Right cardiac atrium (tissue), 5 donors: Measurements from ENCODE around the gene HSPG2. TPM values are rescaled to one million over a fixed set of nuclear protein-coding genes. Genes with fewer than 3 reads are reported as not detected.

Experiments
- ATAC-seq, 2 donors: fragments of 200-7000 bp; cut with Tn5 transposase; one replicate each; pipeline versions ENCODE4 v1.8.0 to v1.9.1; 2020; ENCODE audit warnings: moderate library complexity in 2 of 2, mild to moderate bottlenecking in 1 of 2
- DNase-seq, 3 donors: peaks; one replicate each; pipeline ENCODE4 v3.0.0-alpha.2; 2020
- H3K27ac ChIP-seq: one replicate; pipeline ENCODE4 v1.5.1; 2013; ENCODE audit warnings: mild to moderate bottlenecking, low read length, control low read depth, moderate library complexity
- H3K27me3 ChIP-seq: one replicate; pipeline ENCODE4 v1.6.1; 2013; ENCODE audit not compliant: control insufficient read depth, insufficient read depth
- H3K4me1 ChIP-seq: one replicate; pipeline ENCODE4 v1.6.1; 2013; ENCODE audit warnings: low read length; ENCODE audit not compliant: control insufficient read depth, insufficient read depth
- H3K4me3 ChIP-seq: one replicate; pipeline ENCODE4 v1.5.1; 2013; ENCODE audit warnings: low read length, control low read depth
- H3K9me3 ChIP-seq: one replicate; pipeline ENCODE4 v1.6.1; 2013; ENCODE audit warnings: low read length; ENCODE audit not compliant: control insufficient read depth
- WGBS: extraction: QIAGEN DNeasy Blood & Tissue Kit; methylation state at CpG from one replicate; pipeline ENCODE4 v1.1.7; 2013; 5-methylcytosine and 5-hydroxymethylcytosine counted together
- intact Hi-C, 4 donors: fragments of 100-400 bp; cut with DNase I; formaldehyde crosslinking; loops; one replicate each; pipeline versions ENCODE4 v1.11.0 to v1.14.0; 2022 to 2023
- polyA plus RNA-seq: library from polyadenylated mRNA; stranded (reverse); fragments of 200-250 nt; gene quantifications from one replicate; pipeline ENCODE4 v1.2.3, GENCODE V29; 2013
- total RNA-seq, 4 donors: library from RNA; stranded (reverse); fragmentation: NEBNext Ultra II Directional; extraction: Animal tissue kit (Norgen Biotek cat#: 25700); gene quantifications; one replicate each; pipeline ENCODE4 v1.2.1, GENCODE V29; 2021
- donor health status: healthy with polysubstance abuse.
- donor health status: DM: no; HTN: yes; CAD: no.
- donor health status: DM: no; HTN: no; CAD: no.
- donor health status: DM: no; HTN: yes; CAD: no; lungs with severe emphysema.
- donor health status: DM: yes; HTN: yes; CAD: no.

Gene HSPG2
- total and polyA plus RNA-seq, 5 donors = 257 to 659 (median 459) TPM

DNA sequence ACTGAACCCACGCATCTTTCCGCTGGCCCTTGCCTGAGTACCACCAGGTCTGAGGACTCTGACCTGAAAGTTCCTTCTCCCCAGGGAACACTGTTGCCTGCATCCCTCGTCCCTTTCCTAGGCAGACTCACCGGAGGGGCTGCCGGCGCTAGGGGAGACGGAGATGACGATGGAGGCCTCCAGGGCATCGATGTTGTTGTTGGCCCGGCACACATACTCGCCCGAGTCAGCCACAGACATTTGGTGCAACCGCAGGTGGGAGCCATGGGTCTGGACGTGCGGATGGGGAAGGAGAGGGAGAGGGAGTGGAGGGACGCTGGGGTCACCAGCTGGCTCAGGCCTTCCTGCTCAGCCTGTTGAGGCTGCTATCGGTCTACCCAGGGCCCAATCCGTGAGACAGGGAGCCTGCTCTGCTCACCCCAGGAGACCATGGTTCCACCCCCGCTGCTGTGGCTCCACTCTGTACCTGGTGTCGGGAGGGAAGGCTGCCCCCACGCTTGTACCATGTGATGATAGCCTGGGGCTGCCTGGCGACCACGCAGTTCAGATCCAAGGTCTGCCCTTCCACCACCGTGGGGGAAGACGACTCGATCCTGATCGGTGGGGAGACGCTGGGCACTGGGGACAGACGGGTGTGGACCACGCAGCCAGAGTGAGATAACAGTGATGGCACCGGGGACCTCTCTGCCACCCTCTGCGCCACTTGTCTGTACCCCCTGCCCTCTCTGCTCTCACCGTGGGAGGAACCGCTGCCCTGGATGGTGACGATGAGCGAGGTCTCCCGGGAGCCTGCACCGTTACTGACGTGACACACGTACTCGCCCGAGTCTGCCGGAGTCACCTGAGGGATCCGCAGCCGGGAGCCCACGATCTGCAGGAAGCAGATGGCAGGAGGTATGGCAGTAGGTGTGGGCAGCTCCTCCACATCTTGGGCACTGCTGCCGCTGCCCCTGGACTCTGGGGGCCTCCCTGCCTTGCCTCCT lies 89.6 kb downstream of the HSPG2 start:
- H3K4me3 ChIP-seq = no peak overlapping the region
- H3K27ac ChIP-seq = no peak overlapping the region
- 83% methylated on average over 47 of the region's 47 CpGs for WGBS
- ATAC-seq (peak in 1 of 2 donors; percentile 1), DNase-seq (peak in 1 of 3 donors; percentile 44)
- intact Hi-C loops = no loop called here
- no peaks in the 10 kb centered on the region for H3K27me3 ChIP-seq
- H3K9me3 ChIP-seq = no peaks in the 10 kb centered on the region
- H3K4me1 ChIP-seq = no peaks in the 10 kb centered on the region

DNA sequence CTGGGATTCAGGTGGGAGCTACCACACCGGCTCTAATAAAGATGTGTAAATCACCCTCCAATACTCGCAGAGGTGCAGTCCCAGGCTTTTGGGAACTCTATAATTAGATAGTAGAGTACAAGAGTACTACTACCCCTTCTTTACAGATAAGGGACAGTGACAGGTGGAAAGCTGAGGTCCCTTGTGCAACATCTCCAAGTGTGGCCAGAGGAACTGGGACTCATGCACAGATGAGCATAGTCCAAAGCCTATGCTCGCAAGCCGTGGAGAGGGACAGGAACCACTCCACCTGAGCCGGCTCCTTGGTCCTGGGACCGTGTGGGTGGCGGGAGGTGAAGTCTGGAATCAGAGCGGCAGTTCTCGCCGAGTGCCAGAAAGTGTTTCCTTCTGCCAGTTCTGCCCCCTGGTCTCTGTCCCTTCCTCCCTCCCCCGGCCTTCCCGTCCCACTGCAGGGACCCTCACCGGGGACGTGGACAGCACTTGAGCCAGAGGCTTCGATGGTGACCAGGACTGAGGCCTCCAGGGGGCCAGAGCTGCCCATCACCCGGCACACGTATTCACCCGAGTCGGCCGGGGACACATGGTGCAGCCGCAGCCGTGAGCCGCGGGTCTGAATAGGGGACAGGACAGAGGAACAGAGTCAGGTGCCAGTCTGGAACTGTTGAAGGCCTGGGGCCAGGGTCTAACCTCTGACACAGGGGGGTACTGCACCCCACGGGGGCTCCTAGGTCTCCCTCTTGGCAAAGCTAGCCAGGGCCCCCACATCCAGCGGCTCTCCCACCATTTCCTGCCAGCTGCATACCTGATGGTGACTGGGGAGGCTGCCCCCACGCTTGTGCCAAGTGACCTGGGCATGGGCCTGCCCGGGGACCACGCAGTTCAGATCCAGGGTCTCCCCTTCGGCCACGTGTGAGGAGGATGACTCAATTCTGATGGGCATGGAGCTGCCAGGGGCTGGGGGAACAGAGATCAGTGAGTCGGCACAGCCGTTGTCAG lies 91.2 kb downstream of the HSPG2 start:
- Histone ChIP-seq H3K27ac (no peak overlapping the region), H3K4me1 (no peaks in the 10 kb centered on the region), H3K9me3 (no peaks in the 10 kb centered on the region), H3K4me3 (no peak overlapping the region), H3K27me3 (no peaks in the 10 kb centered on the region)
- DNase-seq (peak in 1 of 3 donors; percentile 58), ATAC-seq (peak in 1 of 2 donors; percentile 1)
- 88% methylated on average over 33 of the region's 33 CpGs for WGBS
- intact Hi-C loops = no loop called here

DNA sequence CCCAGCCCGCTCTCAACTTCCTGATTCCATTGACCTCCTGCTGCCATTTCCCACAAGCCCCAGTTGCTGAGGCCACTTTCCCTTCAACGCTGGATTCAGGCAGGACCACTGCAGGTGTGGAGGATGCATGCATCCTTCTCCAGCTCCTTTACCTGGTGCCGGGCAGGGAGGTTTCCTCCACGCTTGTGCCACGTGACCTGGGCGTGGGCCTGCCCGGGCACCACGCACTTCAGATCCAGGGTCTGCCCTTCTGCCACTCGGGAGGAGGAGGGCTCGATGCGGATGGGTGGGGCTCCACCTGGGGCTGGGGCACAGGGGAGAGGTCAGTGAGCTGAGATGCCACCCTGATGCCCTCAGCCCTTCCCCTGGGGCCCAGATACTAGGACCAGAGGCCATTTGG lies 93.1 kb downstream of the HSPG2 start:
- DNase-seq (peak in 1 of 3 donors; percentile 49), ATAC-seq (no peak)
- 87% methylated on average over 11 of the region's 11 CpGs for WGBS
- no peak overlapping the region for H3K27ac ChIP-seq
- no peaks in the 10 kb centered on the region for H3K27me3 ChIP-seq
- intact Hi-C loops = no loop called here
- no peaks in the 10 kb centered on the region for H3K9me3 ChIP-seq
- no peak overlapping the region for H3K4me3 ChIP-seq
- no peaks in the 10 kb centered on the region for H3K4me1 ChIP-seq

DNA sequence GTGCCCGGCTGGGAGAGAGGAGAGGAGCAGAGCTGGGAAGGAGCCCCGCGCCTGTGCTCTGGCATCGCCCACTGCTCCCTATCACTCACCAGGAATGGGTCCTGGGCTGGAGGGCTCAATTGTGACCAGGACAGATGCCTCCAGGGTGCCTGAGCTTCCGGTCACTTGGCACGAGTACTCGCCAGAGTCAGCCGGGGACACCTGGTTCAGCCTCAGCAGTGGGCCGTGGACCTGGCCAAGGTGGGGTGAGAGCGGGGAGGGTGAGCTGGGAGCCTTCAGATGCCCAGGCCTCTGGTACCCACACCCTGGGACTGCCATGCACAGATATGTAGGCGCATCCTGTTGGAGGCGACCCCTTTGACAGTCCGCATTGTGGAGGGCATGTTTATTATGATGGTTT lies 93.9 kb downstream of the HSPG2 start:
- DNase-seq (peak in 1 of 3 donors; percentile 54), ATAC-seq (no peak)
- H3K9me3 ChIP-seq = no peaks in the 10 kb centered on the region
- no peaks in the 10 kb centered on the region for H3K27me3 ChIP-seq
- no peak overlapping the region for H3K27ac ChIP-seq
- 92% methylated on average over 13 of the region's 13 CpGs for WGBS
- no peak overlapping the region for H3K4me3 ChIP-seq
- intact Hi-C loops = no loop called here
- H3K4me1 ChIP-seq = no peaks in the 10 kb centered on the region

DNA sequence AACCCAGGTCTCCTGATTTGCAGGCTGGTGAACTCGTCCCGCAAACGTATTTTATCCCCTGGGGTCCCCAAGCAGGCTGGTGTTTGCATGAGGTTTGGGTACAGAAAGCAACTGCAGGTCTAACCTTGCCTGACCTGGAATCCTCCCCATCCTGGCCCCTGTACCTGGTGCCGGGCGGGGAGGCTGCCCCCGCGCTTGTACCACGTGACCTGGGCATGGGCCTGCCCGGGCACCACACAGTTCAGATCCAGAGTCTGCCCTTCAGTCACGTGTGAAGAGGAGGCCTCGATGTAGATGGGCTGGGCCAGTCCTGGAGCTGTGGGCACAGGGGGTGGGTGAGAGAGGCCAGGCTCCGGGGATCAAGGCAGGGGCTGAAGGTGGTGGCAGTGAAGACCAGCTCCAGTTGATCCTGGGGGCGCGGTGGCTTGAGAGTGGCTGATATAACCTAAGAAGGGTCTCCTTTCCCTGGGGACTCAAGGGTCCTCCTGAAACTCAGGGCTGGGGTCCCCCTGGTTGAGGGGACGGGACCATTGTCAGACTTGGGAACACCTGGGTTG lies 94.4 kb downstream of the HSPG2 start:
- no peaks in the 10 kb centered on the region for H3K9me3 ChIP-seq
- H3K4me3 ChIP-seq = no peak overlapping the region
- H3K27ac ChIP-seq = no peak overlapping the region
- no peaks in the 10 kb centered on the region for H3K27me3 ChIP-seq
- ATAC-seq = no peak
- 91% methylated on average over 15 of the region's 15 CpGs for WGBS
- intact Hi-C loops = no loop called here
- no peaks in the 10 kb centered on the region for H3K4me1 ChIP-seq
- peak in 1 of 3 donors; percentile 48 for DNase-seq

DNA sequence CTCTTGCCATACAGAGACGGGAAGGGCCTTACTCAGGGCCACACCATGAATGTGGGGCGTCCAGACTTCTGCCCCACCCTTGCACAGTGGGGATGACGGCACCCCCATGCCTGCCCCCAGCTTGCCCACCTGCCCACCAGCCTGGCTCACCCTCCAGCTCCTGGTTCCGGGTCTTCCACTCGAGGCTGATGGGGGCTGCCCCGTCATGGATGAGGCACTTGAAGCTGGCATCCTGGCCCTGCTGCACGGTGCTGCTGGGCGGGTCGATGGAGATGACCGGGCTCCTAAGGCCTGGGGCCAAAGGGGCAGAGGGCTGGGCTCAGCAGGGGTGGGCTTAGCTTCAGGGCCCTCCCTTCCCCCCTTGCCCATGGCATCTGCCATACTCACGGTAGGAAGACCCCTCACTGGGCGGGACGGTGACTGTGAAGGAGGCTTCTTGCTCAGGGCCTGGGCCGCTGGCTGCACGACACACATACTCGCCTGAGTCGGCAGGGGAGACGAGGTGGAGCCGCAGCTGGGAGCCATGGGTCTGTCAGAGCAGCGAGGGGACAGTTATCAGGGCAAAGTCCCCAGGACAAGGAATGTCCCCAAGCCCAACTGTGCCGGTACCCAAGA lies 95.2 kb downstream of the HSPG2 start:
- intact Hi-C loops = no loop called here
- ATAC-seq = peak in 1 of 2 donors; percentile 2
- H3K27ac ChIP-seq = no peak overlapping the region
- H3K4me1 ChIP-seq = no peaks in the 10 kb centered on the region
- 88% methylated on average over 21 of the region's 21 CpGs for WGBS
- H3K27me3 ChIP-seq = no peaks in the 10 kb centered on the region
- H3K4me3 ChIP-seq = no peak overlapping the region
- H3K9me3 ChIP-seq = no peaks in the 10 kb centered on the region
- DNase-seq = peak in 1 of 3 donors; percentile 58

DNA sequence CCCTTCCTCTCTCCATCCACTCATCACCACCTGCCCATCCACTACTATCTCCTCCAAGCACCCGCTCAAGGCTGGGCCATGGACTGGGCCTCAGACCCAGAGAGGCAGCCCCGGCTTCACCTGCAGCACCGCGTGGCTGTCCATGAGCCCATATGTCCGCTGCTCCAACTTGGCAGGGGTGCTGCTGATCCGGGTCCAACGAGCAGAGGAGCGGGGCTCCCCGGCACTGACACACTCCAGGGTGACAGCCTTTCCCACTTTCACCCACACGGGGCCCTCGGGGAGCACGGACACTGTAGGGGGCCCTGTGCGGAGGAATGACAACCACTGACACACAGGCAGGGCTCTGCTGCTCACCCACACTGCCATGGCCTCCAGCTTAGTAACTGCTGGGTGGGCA lies 96.1 kb downstream of the HSPG2 start:
- 86% methylated on average over 13 of the region's 13 CpGs for WGBS
- DNase-seq = peak in 1 of 3 donors; percentile 52
- Histone ChIP-seq H3K4me1 (no peaks in the 10 kb centered on the region), H3K9me3 (no peaks in the 10 kb centered on the region), H3K27ac (no peak overlapping the region), H3K27me3 (no peaks in the 10 kb centered on the region), H3K4me3 (no peak overlapping the region)
- no peak for ATAC-seq
- intact Hi-C loops = no loop called here

DNA sequence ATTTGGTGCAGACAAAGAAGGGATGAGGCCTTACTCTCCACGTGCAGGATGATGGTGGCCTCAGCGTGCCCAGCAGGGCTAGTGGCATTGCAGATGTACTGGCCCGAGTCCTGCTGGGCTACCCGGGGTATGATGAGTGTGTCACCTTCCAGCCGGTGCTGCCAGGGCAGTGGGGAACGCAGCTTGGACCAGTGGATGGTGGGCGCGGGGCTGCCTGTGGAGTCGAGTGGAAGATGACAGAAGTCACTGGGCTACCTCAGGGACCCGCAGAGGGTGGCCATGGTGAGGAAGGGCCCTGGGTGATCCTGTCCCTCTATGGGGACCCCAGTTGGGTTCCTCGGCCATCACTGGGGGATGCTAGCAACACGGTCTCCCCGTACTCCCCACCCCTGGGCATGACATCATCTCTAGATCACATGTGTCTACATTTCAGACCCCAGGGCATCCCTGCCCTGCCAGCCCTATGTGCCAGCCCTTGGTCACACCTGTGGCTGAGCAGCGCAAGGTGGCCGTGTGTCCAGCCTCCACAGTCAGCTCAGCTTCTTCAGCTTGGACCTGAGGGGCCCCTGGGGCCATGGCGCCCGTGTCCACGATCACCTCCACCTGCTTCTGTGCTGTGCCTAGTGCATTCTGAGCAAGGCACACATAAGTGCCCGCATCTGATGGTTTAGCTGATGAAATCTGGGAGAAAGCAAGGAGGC lies 97.6 kb downstream of the HSPG2 start:
- H3K4me3 ChIP-seq = no peak overlapping the region
- no peaks in the 10 kb centered on the region for H3K9me3 ChIP-seq
- no peaks in the 10 kb centered on the region for H3K27me3 ChIP-seq
- DNase-seq (peak in 1 of 3 donors; percentile 55), ATAC-seq (peak in 1 of 2 donors; percentile 3)
- intact Hi-C loops = loop anchor here in 1 of 4 donors (2.0 kb wide), 1 partner anchor 29 kb away; no protein-coding TSS in a partner anchor
- H3K4me1 ChIP-seq = no peaks in the 10 kb centered on the region
- WGBS = 90% methylated on average over 19 of the region's 19 CpGs
- no peak overlapping the region for H3K27ac ChIP-seq

DNA sequence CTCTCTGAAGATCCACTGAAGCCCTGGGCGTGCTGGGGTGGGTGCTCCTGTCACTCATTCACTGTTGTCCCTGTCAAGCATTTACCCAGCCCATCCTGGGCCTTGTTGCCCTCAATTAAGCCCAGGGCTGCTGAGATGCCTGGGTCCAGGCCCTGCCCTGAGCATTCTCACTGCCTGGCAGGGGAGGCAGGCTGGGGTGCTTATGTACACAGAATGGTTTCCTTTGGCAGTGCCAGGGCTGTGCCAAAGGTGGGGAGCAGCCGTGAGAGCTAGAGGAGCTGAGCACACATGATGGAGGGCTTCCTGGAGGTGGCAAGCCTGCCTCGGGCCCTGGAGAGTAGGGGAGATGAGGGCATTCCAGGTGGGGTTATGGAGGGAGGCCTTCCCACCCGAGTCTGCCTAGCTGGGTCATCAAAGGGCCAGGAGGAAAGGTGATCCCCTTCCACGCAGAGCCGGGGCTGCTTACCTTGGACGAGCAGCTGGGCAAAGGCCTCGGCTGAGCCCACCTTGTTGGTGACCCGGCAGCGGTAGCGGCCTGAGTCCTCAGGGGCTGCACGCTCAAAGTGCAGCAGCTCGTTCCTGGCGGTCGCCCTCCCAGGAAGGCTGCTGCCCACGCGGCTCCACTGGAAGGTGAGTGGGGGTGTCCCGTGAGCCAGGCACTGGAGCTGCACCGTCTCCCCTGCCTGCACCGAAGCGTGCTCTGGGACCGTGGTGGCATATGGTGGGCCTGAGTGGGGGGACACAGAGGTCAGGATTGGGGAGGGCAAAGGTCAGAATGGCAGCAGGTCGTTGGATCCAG lies 98.6 kb downstream of the HSPG2 start:
- no peaks in the 10 kb centered on the region for H3K27me3 ChIP-seq
- intact Hi-C loops = loop anchor here in 1 of 4 donors (2.0 kb wide), 1 partner anchor 28 kb away; no protein-coding TSS in a partner anchor
- H3K9me3 ChIP-seq = no peaks in the 10 kb centered on the region
- DNase-seq (peak in 1 of 3 donors; percentile 54), ATAC-seq (no peak)
- H3K4me1 ChIP-seq = no peaks in the 10 kb centered on the region
- no peak overlapping the region for H3K4me3 ChIP-seq
- 88% methylated on average over 23 of the region's 23 CpGs for WGBS
- no peak overlapping the region for H3K27ac ChIP-seq
